DND-41 (cell line): ENCODE data around the gene SEMA4B.

Experiments used
- ATAC-seq: fragments of 200-7000 bp; cut with Tn5 transposase; 3 replicates; pipeline ENCODE4 v1.9.1; 2021; ENCODE audit warnings: low read depth; ENCODE audit not compliant: insufficient read depth
- DNase-seq: peaks from one replicate; pipeline ENCODE4 v3.0.0-alpha.2; 2020
- H2AFZ ChIP-seq: 2 replicates; pipeline ENCODE4 v1.6.0; 2012; ENCODE audit warnings: low read depth, low read length
- H3K27ac ChIP-seq: 2 replicates; pipeline ENCODE4 v1.5.1; 2012; ENCODE audit warnings: low read length, inconsistent platforms
- H3K27me3 ChIP-seq: fragments of 200-600 bp; sonication (generic); 2 replicates; pipeline ENCODE4 v1.6.0; 2012; ENCODE audit warnings: low read length, mild to moderate bottlenecking, inconsistent platforms; ENCODE audit not compliant: insufficient read depth, poor library complexity
- H3K36me3 ChIP-seq: 2 replicates; pipeline ENCODE4 v1.5.1; 2012; ENCODE audit warnings: low read length, inconsistent platforms; ENCODE audit not compliant: insufficient read depth
- H3K4me1 ChIP-seq: 2 replicates; pipeline ENCODE4 v1.5.1; 2012; ENCODE audit warnings: mild to moderate bottlenecking, low read length; ENCODE audit not compliant: insufficient read depth
- H3K4me2 ChIP-seq: 2 replicates; pipeline ENCODE4 v1.6.0; 2012; ENCODE audit warnings: mild to moderate bottlenecking, moderate library complexity, low read length, inconsistent platforms; ENCODE audit not compliant: insufficient read depth
- H3K4me3 ChIP-seq, 2 experiments: fragments of 200-600 bp in 1 of 2; shearing (Covaris generic) in 1 of 2; 2 replicates each; pipeline ENCODE4 v1.5.1; 2012 to 2016; ENCODE audit warnings: inconsistent platforms in 2 of 2, low read length in 2 of 2, mild to moderate bottlenecking in 2 of 2, low read depth in 1 of 2, moderate library complexity in 1 of 2
- H3K79me2 ChIP-seq: 2 replicates; pipeline ENCODE4 v1.6.0; 2012; ENCODE audit warnings: low read length, inconsistent platforms; ENCODE audit not compliant: insufficient read depth
- H3K9ac ChIP-seq: 2 replicates; pipeline ENCODE4 v1.6.0; 2012; ENCODE audit warnings: low read depth, mild to moderate bottlenecking, inconsistent platforms, low read length, moderate library complexity
- H3K9me3 ChIP-seq: 2 replicates; pipeline ENCODE4 v1.5.1; 2012; ENCODE audit warnings: low read length, moderate library complexity, mild to moderate bottlenecking, inconsistent platforms; ENCODE audit not compliant: insufficient read depth, severe bottlenecking
- H4K20me1 ChIP-seq: 2 replicates; pipeline ENCODE4 v1.6.0; 2012; ENCODE audit warnings: low read length; ENCODE audit not compliant: insufficient read depth
- EZH2 ChIP-seq: IDR thresholded peaks from 3 replicates; pipeline ENCODE4 v1.6.1; 2012; ENCODE audit warnings: borderline replicate concordance, low read depth, mild to moderate bottlenecking, moderate library complexity, low read length, inconsistent platforms; ENCODE audit not compliant: severe bottlenecking
- TF ChIP-seq, protein P1 (sequence below): IDR thresholded peaks from 2 replicates; pipeline ENCODE4 v1.5.1; 2012; ENCODE audit warnings: borderline replicate concordance, low read length, moderate library complexity, mild to moderate bottlenecking; ENCODE audit not compliant: poor library complexity, severe bottlenecking; ENCODE audit errors: extremely low read depth

The SEMA4B gene

DNA sequence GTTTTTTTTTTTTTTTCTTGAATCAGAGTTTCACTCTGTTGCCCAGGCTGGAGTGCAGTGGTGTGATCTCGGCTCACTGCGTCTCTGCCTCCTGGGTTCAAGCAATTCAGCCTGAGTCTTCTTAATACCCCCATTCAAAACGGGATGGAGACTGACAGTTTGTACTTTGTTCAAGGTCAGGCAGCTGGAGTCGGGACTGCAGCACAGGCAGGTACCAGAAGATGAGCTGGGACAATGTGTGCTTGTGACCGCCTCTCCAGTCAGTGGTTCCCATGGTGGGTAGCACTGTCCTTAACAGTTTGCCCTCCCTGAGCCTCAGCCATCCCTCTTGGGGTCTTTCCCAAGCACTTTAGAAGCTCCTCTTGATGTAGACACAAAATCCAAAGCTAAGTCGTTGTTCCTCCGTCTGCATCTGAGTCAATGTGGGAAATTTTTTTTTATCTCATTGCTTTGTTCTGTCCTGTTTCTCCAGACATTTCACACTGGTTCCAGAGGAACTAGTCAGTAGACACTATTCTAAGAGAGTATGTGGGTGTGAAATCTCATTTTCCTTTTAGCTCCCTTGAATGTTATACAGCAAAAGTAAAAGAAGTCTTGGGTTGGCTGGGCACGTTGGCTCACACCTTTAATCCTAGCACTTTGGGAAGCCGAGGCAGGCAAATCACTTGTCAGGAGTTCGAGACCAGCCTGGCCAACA is 43.0 kb downstream of the SEMA4B start:
- H3K9ac ChIP-seq, result no peak overlapping the region
- H4K20me1 ChIP-seq, result no peaks in the 10 kb centered on the region
- H3K4me2 ChIP-seq, result no peak overlapping the region
- H2AFZ ChIP-seq, result no peak overlapping the region
- DNase-seq, result no peak
- H3K4me1 ChIP-seq, result no peaks in the 10 kb centered on the region
- H3K9me3 ChIP-seq, result no peaks in the 10 kb centered on the region
- ATAC-seq, result no peak
- H3K27ac ChIP-seq, result no peak overlapping the region
- TF ChIP-seq EZH2, result no peak
- TF ChIP-seq, protein P1, sequence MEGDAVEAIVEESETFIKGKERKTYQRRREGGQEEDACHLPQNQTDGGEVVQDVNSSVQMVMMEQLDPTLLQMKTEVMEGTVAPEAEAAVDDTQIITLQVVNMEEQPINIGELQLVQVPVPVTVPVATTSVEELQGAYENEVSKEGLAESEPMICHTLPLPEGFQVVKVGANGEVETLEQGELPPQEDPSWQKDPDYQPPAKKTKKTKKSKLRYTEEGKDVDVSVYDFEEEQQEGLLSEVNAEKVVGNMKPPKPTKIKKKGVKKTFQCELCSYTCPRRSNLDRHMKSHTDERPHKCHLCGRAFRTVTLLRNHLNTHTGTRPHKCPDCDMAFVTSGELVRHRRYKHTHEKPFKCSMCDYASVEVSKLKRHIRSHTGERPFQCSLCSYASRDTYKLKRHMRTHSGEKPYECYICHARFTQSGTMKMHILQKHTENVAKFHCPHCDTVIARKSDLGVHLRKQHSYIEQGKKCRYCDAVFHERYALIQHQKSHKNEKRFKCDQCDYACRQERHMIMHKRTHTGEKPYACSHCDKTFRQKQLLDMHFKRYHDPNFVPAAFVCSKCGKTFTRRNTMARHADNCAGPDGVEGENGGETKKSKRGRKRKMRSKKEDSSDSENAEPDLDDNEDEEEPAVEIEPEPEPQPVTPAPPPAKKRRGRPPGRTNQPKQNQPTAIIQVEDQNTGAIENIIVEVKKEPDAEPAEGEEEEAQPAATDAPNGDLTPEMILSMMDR, result no peak
- H3K4me3 ChIP-seq, result no peak overlapping the region
- no peaks in the 10 kb centered on the region for H3K36me3 ChIP-seq
- H3K27me3 ChIP-seq, result no peaks in the 10 kb centered on the region
- H3K79me2 ChIP-seq, result no peaks in the 10 kb centered on the region

DNA sequence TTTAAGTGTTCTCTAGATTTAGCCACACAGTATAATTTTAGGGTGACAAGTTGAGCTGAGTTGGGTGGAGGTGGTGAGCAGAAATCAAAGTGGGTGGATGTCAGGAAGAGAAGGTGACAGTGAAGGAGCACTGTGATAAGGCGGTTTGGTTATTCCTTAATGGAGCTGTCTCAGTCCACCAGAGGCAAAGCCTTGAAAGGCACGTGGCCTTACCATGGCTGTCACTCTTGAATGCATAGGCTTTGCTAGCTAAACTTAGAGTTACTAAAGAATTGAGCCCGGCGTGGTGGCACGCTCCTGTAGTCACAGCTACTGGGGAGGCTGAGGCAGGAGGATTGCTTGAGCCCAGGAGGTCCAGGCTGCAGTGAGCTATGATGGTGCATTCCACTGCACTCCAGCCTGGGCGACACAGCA is 47.7 kb downstream of the SEMA4B start:
- no peak for TF ChIP-seq EZH2
- TF ChIP-seq, protein P1, result no peak

DNA sequence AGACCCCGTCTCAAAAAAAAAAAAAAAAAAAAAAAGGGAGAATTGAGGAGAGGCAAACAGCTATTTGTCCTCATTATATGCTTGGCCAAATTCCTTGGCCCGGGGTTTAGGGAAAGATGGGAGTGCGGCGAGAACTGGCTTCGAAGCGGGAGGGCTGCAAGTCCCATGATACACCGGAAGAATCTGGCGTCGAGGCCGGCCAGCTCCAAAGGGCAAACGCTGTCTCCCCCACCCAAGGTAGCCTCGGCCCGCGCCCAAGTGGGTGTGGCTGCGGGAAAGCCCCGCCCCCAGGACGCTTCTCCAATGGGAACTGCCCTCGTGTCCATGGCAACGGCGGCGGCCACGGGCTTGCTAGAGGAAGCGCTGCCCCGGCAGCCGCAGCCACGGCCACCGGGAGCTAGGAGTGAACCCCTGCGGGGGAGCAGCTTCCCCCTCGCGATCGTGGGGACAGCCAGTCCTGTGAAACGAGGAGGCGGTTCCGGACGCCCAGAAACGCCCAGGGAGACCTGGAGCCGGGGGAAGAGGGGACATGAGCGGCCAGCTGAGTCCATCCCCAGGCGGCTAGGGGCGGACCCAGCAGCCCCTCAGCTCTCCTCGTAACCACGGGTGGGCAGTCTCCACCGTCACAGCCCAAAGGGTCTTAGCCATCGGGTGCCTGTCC is 48.2 kb downstream of the SEMA4B start, which contains the start of gene TTLL13:
TSS of gene TTLL13 (plus strand) at position 354 of the 661 bp plus-strand sequence. CDS start 1,075 bp downstream, outside the sequence.
- H3K9me3 ChIP-seq, result no peaks in the 10 kb centered on the region
- H3K9ac ChIP-seq, result no peak within 1 kb of the TSS
- ATAC-seq, result peak; percentile 67; the same call in 2 of the 3 replicates
- H3K27ac ChIP-seq, result no peak within 1 kb of the TSS
- no peaks in the 10 kb centered on the region for H3K79me2 ChIP-seq
- TF ChIP-seq, protein P1, result no peak
- no peak for TF ChIP-seq EZH2
- H3K4me3 ChIP-seq, result no peak within 1 kb of the TSS
- no peaks in the 10 kb centered on the region for H3K36me3 ChIP-seq
- H3K27me3 ChIP-seq, result no peaks in the 10 kb centered on the region
- DNase-seq, result peak; percentile 68
- no peaks in the 10 kb centered on the region for H4K20me1 ChIP-seq
- H3K4me1 ChIP-seq, result no peaks in the 10 kb centered on the region
- H2AFZ ChIP-seq, result no peak within 1 kb of the TSS
- H3K4me2 ChIP-seq, result no peak within 1 kb of the TSS

More for the DNA sequence above, 47.7 kb downstream of the SEMA4B start:
- no peaks in the 10 kb centered on the region for H3K9me3 ChIP-seq
- no peak for ATAC-seq
- no peaks in the 10 kb centered on the region for H3K4me1 ChIP-seq
- H4K20me1 ChIP-seq, result no peaks in the 10 kb centered on the region
- H3K9ac ChIP-seq, result no peak overlapping the region
- no peak for DNase-seq
- H3K79me2 ChIP-seq, result no peaks in the 10 kb centered on the region
- H3K27me3 ChIP-seq, result no peaks in the 10 kb centered on the region
- no peak overlapping the region for H3K4me2 ChIP-seq
- no peaks in the 10 kb centered on the region for H3K36me3 ChIP-seq
- H2AFZ ChIP-seq, result no peak overlapping the region
- no peak overlapping the region for H3K27ac ChIP-seq
- H3K4me3 ChIP-seq, result no peak overlapping the region
